Right lobe of liver (tissue), 6 donors: ENCODE results near the gene TSPAN13. TPM values are rescaled to one million over a fixed set of nuclear protein-coding genes. Genes with fewer than 3 reads are reported as not detected.

Experiments used
- ATAC-seq, 4 donors: fragments of 200-7000 bp; cut with Tn5 transposase; one replicate each; pipeline ENCODE4 v1.9.1; 2020; ENCODE audit warnings: mild to moderate bottlenecking in 4 of 4, moderate library complexity in 4 of 4
- DNase-seq, 3 donors: peaks; one replicate each; pipeline ENCODE4 v3.0.0-alpha.2; 2020
- H3K27ac ChIP-seq, 3 donors: fragments of 200-600 bp; one replicate each; pipeline ENCODE4 v1.8.0; 2022
- H3K27me3 ChIP-seq, 2 donors: fragments of 200-600 bp; one replicate each; pipeline ENCODE4 v1.8.0; 2022
- H3K36me3 ChIP-seq, 4 donors: fragments of 200-600 bp; sonication (generic) in 1 of 4; one replicate each; pipeline versions ENCODE4 v1.5.1 to v1.8.0; 2017 to 2022; ENCODE audit warnings: control low read depth in 1 of 4
- H3K4me1 ChIP-seq, 4 donors: fragments of 200-600 bp; sonication (generic) in 1 of 4; one replicate each; pipeline versions ENCODE4 v1.5.1 to v1.8.0; 2017 to 2022; ENCODE audit warnings: control low read depth in 1 of 4
- H3K4me3 ChIP-seq, 3 donors: fragments of 200-600 bp; one replicate each; pipeline ENCODE4 v1.8.0; 2022
- H3K9me3 ChIP-seq, 4 donors: fragments of 200-600 bp; sonication (generic) in 1 of 4; one replicate each; pipeline versions ENCODE4 v1.5.1 to v1.8.0; 2017 to 2022; ENCODE audit warnings: control low read depth in 1 of 4
- POLR2A ChIP-seq: fragments of 450-650 bp; IDR thresholded peaks from one replicate; pipeline ENCODE4 v1.6.1; 2017; ENCODE audit warnings: antibody characterized with exemption, mild to moderate bottlenecking
- WGBS: methylation state at CpG from one replicate; pipeline ENCODE4 v1.1.6; 2018; ENCODE audit warnings: low coverage, low lambda C conversion rate; ENCODE audit not compliant: insufficient coverage; ENCODE audit errors: missing lambda C conversion rate; 5-methylcytosine and 5-hydroxymethylcytosine counted together
- intact Hi-C, 2 donors: fragments of 100-400 bp; cut with DNase I; formaldehyde crosslinking; loops; one replicate each; pipeline versions ENCODE4 v1.11.2 to v1.14.1; 2022
- total RNA-seq, 6 experiments: library from RNA; depleted of rRNA in 2 of 6; stranded (reverse); fragments of >200 nt in 2 of 6; fragmentation: NEBNext Ultra II Directional in 3 of 6; extraction: Animal tissue kit (Norgen Biotek cat#: 25700) in 3 of 6; gene quantifications; one replicate each; pipeline versions ENCODE4 v1.1.0 to v1.2.4, GENCODE V29; 2016 to 2023
- TF ChIP-seq, protein P1 (sequence below), 4 donors: fragments of 200-600 bp in 3 of 4; fragments of 450-650 bp in 1 of 4; IDR thresholded peaks; one replicate each; pipeline versions ENCODE4 v1.5.1 to v1.8.0; 2016 to 2022; ENCODE audit warnings: antibody characterized with exemption in 4 of 4, mild to moderate bottlenecking in 2 of 4
- donor health status: DM: no; HTN: yes; CAD: no.
- donor health status: DM: no; HTN: no; CAD: no.
- donor health status: DM: no; HTN: no; CAD: no.
- donor health status: DM: no; HTN: yes; CAD: no.
- donor health status: DM: no; HTN: yes; CAD: no.

TSPAN13 gene
- total RNA-seq, 6 experiments from 2014 or later = 7.1 to 43.2 (median 18.0) TPM

DNA sequence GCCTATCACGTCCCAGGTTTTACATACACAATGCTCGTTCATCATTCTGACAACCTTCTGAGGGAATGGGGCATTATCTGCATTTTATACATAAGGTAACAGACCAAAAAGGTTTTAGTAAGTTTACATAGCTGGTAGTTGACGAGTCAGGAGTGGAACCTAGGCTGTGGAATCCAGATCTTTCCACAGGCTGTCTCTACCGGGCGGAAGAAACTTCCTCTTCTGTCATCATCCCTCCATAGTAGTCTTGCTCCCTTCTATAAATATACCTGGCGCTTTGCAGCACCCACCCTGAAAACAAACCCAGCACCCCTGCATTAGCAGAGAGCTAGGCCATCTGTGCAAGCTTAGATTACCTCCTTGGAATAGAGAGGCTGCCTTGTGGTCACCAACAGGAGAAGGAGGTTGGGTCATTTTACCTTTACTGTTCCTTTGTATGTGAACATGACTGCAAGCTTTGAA is 1.3 kb downstream of the TSPAN13 start:
- Histone ChIP-seq H3K36me3 (no peaks in the 10 kb centered on the region), H3K4me3 (peak overlapping the region in 1 of 3 donors; percentile 88), H3K4me1 (no peaks in the 10 kb centered on the region), H3K27me3 (no peaks in the 10 kb centered on the region), H3K9me3 (no peaks in the 10 kb centered on the region), H3K27ac (peak overlapping the region in 1 of 3 donors; percentile 49)
- no peak for TF ChIP-seq POLR2A
- TF ChIP-seq, protein P1, sequence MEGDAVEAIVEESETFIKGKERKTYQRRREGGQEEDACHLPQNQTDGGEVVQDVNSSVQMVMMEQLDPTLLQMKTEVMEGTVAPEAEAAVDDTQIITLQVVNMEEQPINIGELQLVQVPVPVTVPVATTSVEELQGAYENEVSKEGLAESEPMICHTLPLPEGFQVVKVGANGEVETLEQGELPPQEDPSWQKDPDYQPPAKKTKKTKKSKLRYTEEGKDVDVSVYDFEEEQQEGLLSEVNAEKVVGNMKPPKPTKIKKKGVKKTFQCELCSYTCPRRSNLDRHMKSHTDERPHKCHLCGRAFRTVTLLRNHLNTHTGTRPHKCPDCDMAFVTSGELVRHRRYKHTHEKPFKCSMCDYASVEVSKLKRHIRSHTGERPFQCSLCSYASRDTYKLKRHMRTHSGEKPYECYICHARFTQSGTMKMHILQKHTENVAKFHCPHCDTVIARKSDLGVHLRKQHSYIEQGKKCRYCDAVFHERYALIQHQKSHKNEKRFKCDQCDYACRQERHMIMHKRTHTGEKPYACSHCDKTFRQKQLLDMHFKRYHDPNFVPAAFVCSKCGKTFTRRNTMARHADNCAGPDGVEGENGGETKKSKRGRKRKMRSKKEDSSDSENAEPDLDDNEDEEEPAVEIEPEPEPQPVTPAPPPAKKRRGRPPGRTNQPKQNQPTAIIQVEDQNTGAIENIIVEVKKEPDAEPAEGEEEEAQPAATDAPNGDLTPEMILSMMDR (IDR thresholded peaks at IDR 0.05) = no peak
- WGBS = 64% methylated on average over 4 of the region's 6 CpGs
- ATAC-seq (no peak), DNase-seq (no peak)
- intact Hi-C loops = no loop called here

DNA sequence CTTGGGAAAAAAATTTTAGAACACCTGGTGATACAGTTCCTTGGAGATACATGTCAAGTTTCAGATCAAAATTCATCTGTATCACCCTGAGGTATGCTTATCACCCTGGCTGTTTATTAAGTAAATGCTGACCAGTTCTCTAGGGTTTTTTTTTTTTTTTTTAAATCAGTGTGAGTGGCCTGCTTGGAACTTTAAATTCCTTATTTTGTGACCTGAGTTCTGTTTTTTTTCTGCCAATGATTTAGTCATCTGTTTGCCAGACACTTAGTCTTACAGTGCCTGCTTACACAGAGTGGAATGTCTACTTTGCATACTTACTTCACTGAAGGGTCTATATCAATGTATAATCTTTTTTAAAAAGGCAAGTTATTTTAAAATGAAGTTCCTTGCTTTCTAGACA is 1.8 kb downstream of the TSPAN13 start:
- Histone ChIP-seq H3K36me3 (no peaks in the 10 kb centered on the region), H3K27me3 (no peaks in the 10 kb centered on the region), H3K4me3 (no peak overlapping the region), H3K9me3 (no peaks in the 10 kb centered on the region), H3K4me1 (no peaks in the 10 kb centered on the region), H3K27ac (no peak overlapping the region)
- no peak for DNase-seq
- no peak for ATAC-seq
- intact Hi-C loops = no loop called here
- no peak for TF ChIP-seq POLR2A
- TF ChIP-seq, protein P1 (IDR thresholded peaks at IDR 0.05) = no peak

DNA sequence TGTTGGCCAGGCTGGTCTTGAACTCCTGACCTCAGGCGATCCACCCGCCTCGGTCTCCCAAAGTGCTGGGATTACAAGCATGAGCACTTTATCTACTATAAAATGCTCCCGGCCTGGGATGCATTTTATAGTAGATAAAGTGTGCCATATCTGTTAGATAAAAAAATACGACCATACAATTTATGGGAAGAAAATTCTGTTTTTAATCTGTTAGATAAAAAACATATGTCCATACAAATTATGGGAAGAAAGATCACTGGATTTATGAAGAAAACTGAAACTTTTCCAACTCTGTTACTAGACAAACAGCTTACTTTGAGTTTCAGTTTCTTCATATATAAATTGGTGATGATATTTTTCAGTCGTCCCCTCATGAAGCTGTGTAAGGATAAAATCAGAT is 4.5 kb downstream of the TSPAN13 start:
- DNase-seq (no peak), ATAC-seq (no peak)
- no peak overlapping the region for H3K4me3 ChIP-seq
- no peak overlapping the region for H3K27ac ChIP-seq
- intact Hi-C loops = no loop called here
- H3K9me3 ChIP-seq = no peaks in the 10 kb centered on the region
- no peaks in the 10 kb centered on the region for H3K27me3 ChIP-seq
- no peaks in the 10 kb centered on the region for H3K36me3 ChIP-seq
- 85% methylated on average over 6 of the region's 6 CpGs for WGBS
- H3K4me1 ChIP-seq = no peaks in the 10 kb centered on the region
- TF ChIP-seq POLR2A = no peak
- TF ChIP-seq, protein P1 (IDR thresholded peaks at IDR 0.05) = no peak

DNA sequence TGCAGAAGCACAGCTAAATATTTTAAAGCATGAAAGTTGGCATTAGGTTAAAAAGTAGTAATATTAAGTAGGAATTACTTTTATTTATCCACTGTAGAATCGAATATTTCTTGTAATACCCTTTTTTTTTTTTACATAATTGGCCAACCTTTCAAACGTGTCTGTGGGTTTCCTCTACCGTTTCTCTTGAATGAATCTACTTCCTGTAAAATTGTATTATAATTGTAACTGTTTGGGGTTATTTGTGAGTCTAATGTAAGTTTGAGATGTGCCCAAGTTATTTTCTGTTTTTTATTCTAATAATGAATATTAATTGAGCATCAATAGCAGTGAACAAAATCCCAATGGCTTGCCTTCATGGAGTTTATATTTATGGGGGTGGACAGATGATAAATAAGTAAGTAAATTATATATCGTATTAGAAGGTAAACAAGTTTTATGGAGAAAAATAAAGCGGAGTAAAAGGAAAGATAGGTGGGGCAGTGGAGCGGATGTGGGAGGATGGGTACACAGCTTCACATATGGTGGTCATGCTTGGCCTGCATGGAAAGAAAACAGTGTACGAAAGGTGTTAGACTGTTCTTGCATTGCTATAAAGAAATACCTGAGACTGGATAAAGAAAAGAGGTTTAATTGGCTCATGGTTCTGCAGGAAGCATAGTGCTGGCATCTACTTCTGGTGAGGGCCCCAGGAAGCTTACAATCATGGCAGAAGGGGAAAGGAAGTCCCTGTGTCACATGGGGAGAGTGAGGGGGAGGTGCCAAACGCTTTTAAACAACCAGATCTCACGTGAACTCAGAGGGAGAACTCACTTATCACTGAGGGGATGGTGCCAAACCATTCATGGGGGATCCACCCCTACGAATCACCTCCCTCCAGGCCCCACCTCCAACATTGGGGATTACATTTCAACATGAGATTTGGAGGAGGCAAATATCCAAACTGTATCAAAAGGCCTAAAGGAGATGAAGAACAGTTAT is 5.4 kb downstream of the TSPAN13 start:
- H3K27ac ChIP-seq = no peak overlapping the region
- TF ChIP-seq POLR2A = no peak
- TF ChIP-seq, protein P1 (IDR thresholded peaks at IDR 0.05) = no peak
- DNase-seq (no peak), ATAC-seq (no peak)
- H3K4me3 ChIP-seq = no peak overlapping the region
- intact Hi-C loops = no loop called here
- H3K36me3 ChIP-seq = no peaks in the 10 kb centered on the region
- no peaks in the 10 kb centered on the region for H3K4me1 ChIP-seq
- H3K9me3 ChIP-seq = no peaks in the 10 kb centered on the region
- 75% methylated on average over 10 of the region's 10 CpGs for WGBS
- no peaks in the 10 kb centered on the region for H3K27me3 ChIP-seq
